GM12872 (cell line): ENCODE measurements around the gene FAM227B.

Experiments used
- TF ChIP-seq, protein P1 (sequence below): IDR thresholded peaks from 3 replicates; pipeline ENCODE4 v1.5.1; 2011; ENCODE audit warnings: low read depth, mild to moderate bottlenecking, low read length, moderate library complexity; ENCODE audit not compliant: insufficient read depth

The FAM227B gene

DNA sequence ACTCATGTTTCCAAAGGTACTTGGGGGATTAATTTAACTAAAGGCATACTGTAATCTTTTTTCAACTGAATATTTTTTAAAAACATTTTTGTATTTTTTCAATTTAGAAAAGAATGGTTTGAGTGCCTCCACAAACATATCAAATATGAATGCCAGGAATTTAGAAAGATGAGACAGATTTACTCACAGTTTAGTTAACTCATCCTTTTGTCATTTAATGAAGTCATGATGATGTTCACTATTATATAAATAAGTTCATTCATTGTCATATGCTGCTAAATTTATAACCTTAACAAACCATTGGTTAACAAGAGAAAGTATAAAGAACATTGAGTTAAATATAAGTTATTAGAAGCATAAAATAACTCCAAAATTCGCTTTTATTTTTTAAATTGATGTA is 147.6 kb downstream of the FAM227B start:
- TF ChIP-seq, protein P1, sequence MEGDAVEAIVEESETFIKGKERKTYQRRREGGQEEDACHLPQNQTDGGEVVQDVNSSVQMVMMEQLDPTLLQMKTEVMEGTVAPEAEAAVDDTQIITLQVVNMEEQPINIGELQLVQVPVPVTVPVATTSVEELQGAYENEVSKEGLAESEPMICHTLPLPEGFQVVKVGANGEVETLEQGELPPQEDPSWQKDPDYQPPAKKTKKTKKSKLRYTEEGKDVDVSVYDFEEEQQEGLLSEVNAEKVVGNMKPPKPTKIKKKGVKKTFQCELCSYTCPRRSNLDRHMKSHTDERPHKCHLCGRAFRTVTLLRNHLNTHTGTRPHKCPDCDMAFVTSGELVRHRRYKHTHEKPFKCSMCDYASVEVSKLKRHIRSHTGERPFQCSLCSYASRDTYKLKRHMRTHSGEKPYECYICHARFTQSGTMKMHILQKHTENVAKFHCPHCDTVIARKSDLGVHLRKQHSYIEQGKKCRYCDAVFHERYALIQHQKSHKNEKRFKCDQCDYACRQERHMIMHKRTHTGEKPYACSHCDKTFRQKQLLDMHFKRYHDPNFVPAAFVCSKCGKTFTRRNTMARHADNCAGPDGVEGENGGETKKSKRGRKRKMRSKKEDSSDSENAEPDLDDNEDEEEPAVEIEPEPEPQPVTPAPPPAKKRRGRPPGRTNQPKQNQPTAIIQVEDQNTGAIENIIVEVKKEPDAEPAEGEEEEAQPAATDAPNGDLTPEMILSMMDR: no peak

DNA sequence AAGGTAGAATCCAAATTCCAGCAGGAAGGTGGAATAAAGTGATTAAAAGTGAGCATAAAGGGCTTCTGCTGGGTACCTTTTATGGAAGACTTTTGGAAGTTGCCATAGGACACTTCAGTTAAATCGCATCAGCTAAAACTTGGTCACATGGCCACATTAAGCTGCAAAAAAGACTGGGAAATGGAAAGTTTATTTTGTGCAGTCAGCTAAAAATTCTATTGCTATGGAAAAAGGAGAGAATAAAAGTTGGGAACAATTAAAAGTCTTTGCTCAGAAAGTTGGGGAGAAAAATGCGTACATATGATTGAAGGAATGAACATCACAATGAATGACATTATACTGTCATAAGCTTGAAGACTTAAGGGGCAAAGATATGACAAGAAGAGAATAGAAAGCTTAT is 148.3 kb downstream of the FAM227B start:
- TF ChIP-seq, protein P1: no peak

DNA sequence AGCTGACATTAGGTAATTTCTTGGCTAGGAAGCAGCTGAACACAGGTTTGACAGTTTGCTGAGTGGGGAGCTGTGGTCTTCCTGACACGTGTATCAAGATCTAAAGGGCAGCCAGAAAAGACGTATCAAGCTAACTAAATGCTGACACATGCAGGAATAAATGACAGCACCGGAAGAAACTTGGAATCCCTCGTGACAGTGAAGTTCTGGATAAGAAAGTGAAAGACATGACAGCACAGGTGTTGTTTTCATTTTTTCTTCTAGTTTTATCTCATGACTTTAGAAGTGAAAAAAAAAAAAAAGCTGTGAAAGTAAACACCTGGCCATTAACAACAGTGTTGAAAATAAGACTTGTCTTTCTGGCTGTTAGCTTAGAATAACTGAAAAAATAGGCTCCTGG is 148.9 kb downstream of the FAM227B start:
- TF ChIP-seq, protein P1: no peak

DNA sequence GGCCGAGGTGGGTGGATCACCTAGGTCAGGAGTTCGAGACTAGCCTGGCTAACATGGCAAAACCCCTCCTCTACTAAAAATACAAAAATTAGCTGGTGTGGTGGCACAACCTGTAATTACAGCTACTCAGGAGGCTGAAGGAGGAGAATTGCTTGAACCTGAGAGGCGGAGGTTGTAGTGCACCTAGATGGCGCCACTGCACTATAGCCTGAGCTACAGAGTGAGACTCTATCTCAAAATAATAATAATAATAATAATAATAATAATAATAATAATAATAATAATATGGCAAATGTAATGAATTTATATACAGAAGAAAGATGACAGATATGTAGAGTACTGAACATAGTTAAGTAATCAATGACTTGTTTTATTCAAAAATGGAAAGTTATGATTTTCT is 149.4 kb downstream of the FAM227B start:
- TF ChIP-seq, protein P1: peak; percentile 40

DNA sequence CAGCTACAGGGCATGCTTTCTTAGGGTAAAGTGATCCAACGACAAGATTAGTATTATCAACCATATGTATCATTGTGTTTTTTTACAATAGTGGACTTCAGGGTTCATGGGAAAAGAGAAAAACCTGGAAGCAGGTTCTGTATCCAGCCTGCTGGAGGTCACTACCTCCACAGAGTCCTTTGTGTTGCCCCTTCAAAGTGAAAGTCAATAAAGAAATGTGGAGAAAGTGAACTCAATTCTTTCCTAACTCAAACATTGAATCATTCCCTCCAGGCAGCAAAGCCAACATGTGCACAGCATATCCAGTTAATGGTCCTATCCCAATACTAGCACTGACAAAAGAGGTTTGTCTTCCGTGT is 152.2 kb downstream of the FAM227B start:
- TF ChIP-seq, protein P1: no peak

DNA sequence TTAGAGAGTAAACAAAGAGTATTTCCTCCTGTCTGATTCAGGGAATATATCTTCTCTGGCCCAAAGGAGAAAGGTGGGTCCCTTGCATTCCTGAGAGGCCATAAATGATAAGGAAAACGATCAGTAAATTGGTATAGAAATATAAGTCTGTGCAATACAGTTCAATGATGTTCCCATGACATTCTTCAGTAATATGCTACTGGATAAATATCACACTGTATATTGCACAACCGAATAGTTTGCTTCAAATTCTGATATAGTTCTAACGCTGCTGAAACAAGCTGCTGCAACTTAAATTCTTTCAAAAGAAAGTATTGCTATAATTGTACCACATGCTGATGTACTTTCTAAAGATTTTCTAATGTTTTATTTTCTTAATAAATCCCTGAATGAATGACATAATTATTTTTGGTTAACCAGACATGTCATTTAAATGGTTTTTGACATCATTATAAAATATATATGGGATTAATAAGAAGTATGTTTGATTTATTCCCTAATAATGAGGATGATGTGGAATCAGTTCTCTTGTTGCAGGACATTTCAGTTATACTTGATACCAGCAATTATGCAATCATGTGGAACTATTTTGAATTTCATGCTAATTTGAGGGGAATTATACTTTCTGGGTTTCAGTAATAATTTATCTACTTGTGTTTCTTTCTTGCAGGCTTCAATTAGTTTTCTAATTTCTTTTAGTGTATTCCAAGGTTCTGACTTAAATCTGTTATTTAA is 152.7 kb downstream of the FAM227B start:
- TF ChIP-seq, protein P1: no peak

DNA sequence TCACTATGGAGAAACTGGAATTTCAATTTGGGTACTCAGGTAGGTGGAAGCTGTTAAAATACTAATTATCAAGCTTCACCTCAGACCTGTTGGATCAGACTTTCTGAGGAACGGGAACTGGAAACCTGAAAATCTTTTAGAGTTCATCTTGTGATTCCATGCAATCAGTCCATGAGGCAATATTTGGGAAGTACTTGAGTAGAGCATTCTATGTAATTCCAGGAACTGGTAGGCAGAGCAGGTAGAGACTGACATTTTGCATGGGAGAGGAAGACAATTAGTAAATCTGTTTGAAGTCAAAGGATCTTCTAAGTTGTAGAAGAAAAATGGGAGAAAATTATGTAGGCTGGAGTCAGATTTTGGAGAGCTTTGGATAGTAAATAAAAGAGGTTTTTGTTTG is 154.5 kb downstream of the FAM227B start:
- TF ChIP-seq, protein P1: no peak
